Frontal cortex (tissue), 4 donors: ENCODE measurements around the gene WDR37. TPM values are rescaled to one million over a fixed set of nuclear protein-coding genes. Genes with fewer than 3 reads are reported as not detected.

ENCODE experiments used
- DNase-seq, 2 donors: peaks; one replicate each; pipeline ENCODE4 v3.0.0; 2012; ENCODE audit warnings: low spot score in 2 of 2
- FAIRE-seq: peaks from 2 replicates; lab custom pipeline; 2012; peaks lifted over from hg19 to GRCh38; lab: Jason Lieb, UNC
- total RNA-seq: library from RNA; depleted of rRNA; stranded (reverse); fragments of >200 nt; gene quantifications from one replicate; pipeline ENCODE4 v1.2.3, GENCODE V29; 2014
- donor health status: control.
- donor health status: control.
- donor health status: control.

The WDR37 gene
- total RNA-seq, 1 donor from 2014 or later, result 32.6 TPM

DNA sequence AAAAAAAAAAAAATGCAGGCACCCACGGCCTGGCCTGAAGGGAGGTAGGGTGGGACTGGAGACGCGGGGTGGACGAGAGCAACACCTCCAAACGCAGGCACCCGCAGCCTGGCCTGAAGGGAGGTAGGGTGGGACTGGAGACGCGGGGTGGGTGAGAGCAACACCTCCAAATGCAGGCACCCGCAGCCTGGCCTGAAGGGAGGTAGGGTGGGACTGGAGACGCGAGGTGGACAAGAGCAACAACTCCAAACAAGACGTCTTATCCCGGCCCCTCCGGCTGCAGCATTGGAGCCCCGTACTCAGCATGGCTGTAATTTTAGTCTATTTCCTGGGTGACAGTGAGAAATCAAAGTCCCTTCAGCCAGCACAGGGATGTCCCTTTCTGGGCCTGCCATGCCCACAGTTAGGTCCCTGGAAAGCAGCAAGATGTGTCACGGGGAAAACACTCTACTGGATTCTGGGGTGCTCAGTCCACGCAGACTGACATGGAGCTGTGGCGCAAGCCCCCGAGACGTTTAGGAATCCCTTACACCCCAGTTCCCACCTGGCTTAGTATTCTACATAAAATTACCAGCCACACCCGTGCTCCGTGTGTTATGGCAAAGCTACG is 119.9 kb downstream of the WDR37 start:
- FAIRE-seq, result no peak

DNA sequence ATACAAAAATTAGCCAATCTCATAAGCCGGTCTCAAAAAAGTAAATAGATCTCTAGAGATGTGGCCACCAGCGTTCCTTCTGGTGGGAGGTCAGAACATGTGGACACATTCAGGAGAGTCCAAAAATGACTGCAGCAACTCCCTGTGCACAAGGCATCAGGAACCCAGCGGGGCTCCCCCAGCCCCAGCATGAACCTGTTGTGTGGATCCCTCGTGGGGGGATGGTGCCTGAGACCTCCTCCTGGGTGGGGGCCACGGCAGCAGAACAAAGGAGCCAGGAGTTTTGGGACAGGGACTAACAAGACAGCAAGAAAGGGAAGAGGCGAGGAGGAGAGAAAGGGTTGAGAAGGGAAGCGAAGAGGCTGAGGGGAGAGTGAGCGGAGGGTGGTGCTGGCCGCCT is 121.8 kb downstream of the WDR37 start:
- FAIRE-seq (no peak), DNase-seq (no peak)

More for the DNA sequence above, 119.9 kb downstream of the WDR37 start:
- no peak for DNase-seq

DNA sequence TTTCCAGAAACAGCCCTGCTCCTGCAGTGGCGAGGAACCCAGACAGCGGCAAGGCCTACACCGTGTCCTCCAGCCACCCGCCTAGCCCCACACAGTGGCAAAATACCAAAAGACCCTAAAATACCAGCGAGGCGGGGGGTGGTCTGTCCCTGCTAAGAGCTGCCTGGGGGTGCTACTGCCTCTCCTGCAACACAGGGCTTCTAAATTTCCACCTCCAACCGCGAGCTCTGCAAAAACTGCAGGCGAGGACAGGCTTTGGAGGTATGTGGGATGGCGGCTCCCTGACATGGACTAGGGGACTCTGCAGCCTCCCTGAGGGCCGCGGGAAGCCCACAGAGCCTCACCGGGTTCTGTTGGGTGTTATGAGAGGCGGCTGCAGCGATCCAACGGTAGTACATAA is 122.3 kb downstream of the WDR37 start:
- DNase-seq, result no peak
- FAIRE-seq, result no peak

DNA sequence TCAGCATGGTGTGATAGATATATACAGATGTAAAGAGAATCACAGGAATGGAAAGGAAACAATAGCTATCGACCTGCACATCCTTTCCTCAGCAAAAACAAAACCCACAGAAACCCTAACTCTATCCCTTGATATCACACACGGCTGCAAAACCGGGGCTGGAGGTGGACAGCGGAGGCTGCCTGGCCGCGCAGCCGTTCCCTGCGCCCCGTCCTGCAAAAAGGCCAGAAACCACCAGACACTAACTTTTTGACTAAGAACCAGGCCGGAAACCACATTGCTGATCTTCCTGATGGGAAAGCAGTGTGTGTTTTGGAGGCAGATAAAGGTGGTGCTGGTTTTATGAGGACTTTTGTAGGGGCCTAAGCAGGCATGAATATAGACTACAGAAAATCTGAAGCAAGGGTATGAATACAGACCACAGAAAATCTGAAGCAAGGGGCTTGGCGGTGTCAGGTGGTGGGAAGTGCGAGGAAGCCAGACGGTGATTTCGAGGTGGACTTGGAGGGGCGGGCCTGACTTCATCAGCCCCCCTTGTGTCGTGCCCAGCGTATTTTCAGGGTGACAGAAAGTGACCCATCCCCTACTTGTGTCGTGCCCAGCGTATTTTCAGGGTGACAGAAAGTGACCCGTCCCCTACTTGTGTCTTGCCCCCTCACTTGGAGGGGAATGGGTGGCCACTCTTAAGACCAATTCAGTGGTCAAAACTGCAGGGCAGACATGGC is 123.3 kb downstream of the WDR37 start:
- FAIRE-seq, result no peak
- no peak for DNase-seq

DNA sequence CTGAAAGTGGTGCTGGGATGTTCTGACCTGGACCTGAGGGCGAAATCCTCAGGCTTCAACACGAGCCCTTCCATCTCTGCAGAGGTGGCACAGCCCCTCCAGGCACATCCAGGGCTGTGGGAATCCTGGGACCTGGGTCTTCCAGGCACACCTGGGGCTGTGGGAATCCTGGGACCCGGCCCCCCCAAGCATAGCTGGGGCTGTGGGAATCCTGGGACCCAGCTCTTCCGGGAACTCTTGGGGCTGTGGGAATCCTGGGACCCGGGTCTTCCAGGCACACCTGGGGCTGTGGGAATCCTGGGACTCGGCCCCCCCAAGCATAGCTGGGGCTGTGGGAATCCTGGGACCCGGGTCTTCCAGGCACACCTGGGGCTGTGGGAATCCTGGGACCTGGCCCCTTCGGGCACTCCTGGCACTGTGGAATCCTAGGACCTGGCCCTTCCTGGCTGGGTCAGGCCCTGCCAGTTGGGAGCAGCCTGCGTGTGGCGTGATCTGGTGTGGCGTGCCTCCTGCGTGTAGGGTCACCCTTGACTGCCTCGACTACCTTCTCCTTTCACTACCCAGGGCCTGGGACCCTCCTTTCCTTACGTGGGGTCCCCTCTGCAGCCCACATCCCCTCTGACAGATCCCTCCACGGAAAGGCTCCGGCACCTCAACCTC is 124.0 kb downstream of the WDR37 start:
- DNase-seq (no peak), FAIRE-seq (no peak)

DNA sequence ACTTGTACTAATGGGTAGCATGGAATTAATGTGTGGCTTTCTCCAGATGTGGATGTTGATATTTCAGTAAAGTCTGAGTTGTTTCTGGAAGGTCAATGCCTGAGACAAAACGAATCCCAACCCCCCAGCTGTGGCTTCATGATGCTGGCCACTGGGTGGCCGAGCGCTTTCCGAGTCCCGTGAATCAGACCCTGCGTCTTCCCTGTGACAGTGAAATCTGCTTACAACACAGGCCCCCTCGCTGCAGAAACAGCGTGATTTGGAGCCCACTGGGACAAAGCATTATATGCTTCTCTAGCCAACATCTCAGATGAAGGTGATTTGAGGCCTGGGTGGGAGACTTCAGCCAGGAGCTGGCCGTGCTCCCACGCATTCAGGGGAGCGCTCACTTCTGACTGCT is 124.7 kb downstream of the WDR37 start:
- FAIRE-seq (no peak), DNase-seq (no peak)

Other genes with a start within 250 kb of the WDR37 start
- 29.3 TPM for gene LARP4B, start 124.7 kb upstream of the WDR37 start, total RNA-seq
- gene GTPBP4, start 68.0 kb upstream of the WDR37 start, total RNA-seq, result 21.6 TPM
- gene IDI2, start 30.5 kb upstream of the WDR37 start, total RNA-seq, result not detected
- 160 TPM for gene IDI1, start 7.3 kb upstream of the WDR37 start, total RNA-seq